Ectodermal cell (in vitro differentiated cells): ENCODE data around the gene RNF208.
A peak's percentile ranks its signal among the peaks of the same experiment; 100 is the strongest.
"Not testable (repeated sequence)": the region's sequence is repeated elsewhere in the genome, so short reads cannot be mapped to it uniquely, and the experiment has no call there.

Experiments used
- H3K27ac ChIP-seq: 2 replicates; pipeline ENCODE4 v1.7.0; 2013; ENCODE audit warnings: mild to moderate bottlenecking, low read depth, low read length; ENCODE audit not compliant: insufficient read depth, poor library complexity, severe bottlenecking
- H3K27me3 ChIP-seq: 2 replicates; pipeline ENCODE4 v1.7.0; 2013; ENCODE audit warnings: mild to moderate bottlenecking, low read length; ENCODE audit not compliant: insufficient read depth, control insufficient read depth, poor library complexity, severe bottlenecking
- H3K36me3 ChIP-seq: one replicate; pipeline ENCODE4 v1.7.0; 2013; ENCODE audit warnings: low read length; ENCODE audit not compliant: control insufficient read depth, insufficient read depth
- H3K4me1 ChIP-seq: one replicate; pipeline ENCODE4 v1.7.0; 2013; ENCODE audit warnings: low read length; ENCODE audit not compliant: control insufficient read depth, insufficient read depth
- H3K4me3 ChIP-seq: 2 replicates; pipeline ENCODE4 v1.7.0; 2013; ENCODE audit warnings: low read depth, low read length, control low read depth; ENCODE audit not compliant: insufficient read depth
- H3K9me3 ChIP-seq: 2 replicates; pipeline ENCODE4 v1.7.0; 2013; ENCODE audit warnings: mild to moderate bottlenecking, low read length, moderate library complexity; ENCODE audit not compliant: control insufficient read depth
- WGBS, 2 experiments: methylation state at CpG; one replicate each; pipeline ENCODE4 v1.1.7; 2013; ENCODE audit warnings: missing lambda C conversion rate in 2 of 2; 5-methylcytosine and 5-hydroxymethylcytosine counted together

Gene RNF208

GRCh38 chr9:137244486-137245449 lies 22.7 kb upstream of the RNF208 start:
- Histone ChIP-seq H3K27ac (no peak overlapping the region), H3K27me3 (no peaks in the 10 kb centered on the region), H3K4me1 (peaks cover 29% of the 10 kb centered on the region), H3K9me3 (no peaks in the 10 kb centered on the region), H3K36me3 (peaks cover 7% of the 10 kb centered on the region), H3K4me3 (no peak overlapping the region)
- WGBS, 2 experiments: 75 to 77% methylated on average over 36 of the region's 36 CpGs

DNA sequence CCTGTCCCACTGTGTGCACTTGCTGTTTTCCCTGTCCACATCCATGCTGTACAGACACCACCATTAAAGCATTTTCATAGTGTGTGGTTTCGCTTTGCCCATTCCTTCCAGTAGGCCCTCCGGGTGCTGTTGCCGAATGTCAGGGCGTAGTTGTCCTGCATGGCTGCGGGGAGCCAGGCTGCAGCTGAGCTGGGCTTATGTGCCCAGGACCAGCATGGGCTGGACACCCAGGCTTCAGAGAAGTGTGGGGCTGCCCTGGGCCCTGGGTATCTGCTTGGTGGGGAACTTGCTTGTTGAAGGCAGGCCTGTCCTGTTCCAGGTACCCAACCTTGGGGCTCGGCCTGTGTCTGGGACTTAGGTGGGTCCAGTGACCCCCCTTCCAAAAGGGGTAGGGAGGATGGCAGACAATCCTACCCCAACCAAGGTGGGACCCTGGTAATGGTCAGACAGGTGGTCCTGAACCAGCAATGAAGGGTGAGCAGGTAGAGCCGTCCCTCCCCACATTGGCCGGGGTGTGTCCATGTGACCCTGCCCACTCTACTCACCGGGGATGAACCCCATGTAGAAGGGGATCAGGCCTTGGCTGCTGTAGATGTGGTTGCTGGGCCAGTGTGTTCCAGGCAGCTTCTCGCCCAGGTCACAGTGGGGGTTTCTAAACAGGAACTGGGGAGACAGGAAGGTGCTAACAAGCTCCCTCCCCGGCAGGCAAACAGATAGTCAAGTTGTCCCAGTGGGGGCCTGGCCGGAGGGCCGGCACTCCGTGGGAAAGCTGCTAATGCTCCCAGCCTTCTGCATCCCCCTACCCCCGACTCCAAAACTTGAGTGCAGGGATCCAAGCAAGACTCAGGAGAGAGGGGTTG lies 21.8 kb upstream of the RNF208 start:
- WGBS, 2 experiments: 75 to 80% methylated on average over 15 of the region's 15 CpGs
- Histone ChIP-seq H3K27me3 (no peaks in the 10 kb centered on the region), H3K36me3 (peaks cover 7% of the 10 kb centered on the region), H3K4me1 (peaks cover 34% of the 10 kb centered on the region), H3K9me3 (no peaks in the 10 kb centered on the region), H3K27ac (no peak overlapping the region), H3K4me3 (no peak overlapping the region)

DNA sequence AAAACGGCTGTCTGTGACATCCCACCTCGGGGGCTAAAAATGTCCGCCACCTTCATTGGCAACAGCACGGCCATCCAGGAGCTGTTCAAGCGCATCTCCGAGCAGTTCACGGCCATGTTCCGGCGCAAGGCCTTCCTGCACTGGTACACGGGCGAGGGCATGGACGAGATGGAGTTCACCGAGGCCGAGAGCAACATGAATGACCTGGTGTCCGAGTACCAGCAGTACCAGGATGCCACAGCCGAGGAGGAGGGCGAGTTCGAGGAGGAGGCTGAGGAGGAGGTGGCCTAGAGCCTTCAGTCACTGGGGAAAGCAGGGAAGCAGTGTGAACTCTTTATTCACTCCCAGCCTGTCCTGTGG lies 21.2 kb upstream of the RNF208 start:
- H3K4me3 ChIP-seq, H3K36me3 ChIP-seq, H3K27me3 ChIP-seq, H3K27ac ChIP-seq, H3K9me3 ChIP-seq: not testable (repeated sequence)
- H3K4me1 ChIP-seq: peaks cover 36% of the 10 kb centered on the region
- 96 to 97% methylated on average over 18 of the region's 18 CpGs for WGBS, 2 experiments

DNA sequence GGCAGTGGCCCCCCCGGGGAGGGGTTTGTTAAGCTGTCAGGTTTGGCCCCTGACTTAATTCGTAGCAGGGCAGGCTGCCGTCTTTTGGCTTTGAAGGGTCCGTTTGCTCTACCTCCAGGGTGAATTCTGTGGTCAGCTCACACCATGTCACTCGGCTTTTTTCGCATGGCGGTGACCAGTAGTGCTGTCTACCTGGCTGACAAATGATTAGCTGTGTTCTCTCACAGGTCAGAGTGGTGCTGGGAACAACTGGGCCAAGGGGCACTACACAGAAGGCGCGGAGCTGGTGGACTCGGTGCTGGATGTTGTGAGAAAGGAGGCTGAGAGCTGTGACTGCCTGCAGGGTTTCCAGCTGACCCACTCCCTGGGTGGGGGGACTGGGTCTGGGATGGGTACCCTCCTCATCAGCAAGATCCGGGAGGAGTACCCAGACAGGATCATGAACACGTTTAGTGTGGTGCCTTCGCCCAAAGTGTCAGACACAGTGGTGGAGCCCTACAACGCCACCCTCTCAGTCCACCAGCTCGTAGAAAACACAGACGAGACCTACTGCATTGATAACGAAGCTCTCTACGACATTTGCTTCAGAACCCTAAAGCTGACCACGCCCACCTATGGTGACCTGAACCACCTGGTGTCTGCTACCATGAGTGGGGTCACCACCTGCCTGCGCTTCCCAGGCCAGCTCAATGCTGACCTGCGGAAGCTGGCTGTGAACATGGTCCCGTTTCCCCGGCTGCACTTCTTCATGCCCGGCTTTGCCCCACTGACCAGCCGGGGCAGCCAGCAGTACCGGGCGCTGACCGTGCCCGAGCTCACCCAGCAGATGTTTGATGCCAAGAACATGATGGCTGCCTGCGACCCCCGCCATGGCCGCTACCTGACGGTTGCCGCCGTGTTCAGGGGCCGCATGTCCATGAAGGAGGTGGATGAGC lies 20.5 kb upstream of the RNF208 start:
- H3K27me3 ChIP-seq: no peaks in the 10 kb centered on the region
- 87 to 88% methylated on average over 36 of the region's 36 CpGs for WGBS, 2 experiments
- peaks cover 7% of the 10 kb centered on the region for H3K36me3 ChIP-seq
- H3K4me1 ChIP-seq: peaks cover 41% of the 10 kb centered on the region
- H3K4me3 ChIP-seq: peak overlapping the region; percentile 80
- H3K9me3 ChIP-seq: no peaks in the 10 kb centered on the region
- no peak overlapping the region for H3K27ac ChIP-seq

GRCh38 chr9:137241490-137242268 lies 19.6 kb upstream of the RNF208 start:
- no peak overlapping the region for H3K27ac ChIP-seq
- 2 to 3% methylated on average over 83 of the region's 83 CpGs for WGBS, 2 experiments
- H3K4me3 ChIP-seq: peak overlapping the region; percentile 80
- no peaks in the 10 kb centered on the region for H3K27me3 ChIP-seq
- no peaks in the 10 kb centered on the region for H3K9me3 ChIP-seq
- H3K36me3 ChIP-seq: peaks cover 7% of the 10 kb centered on the region
- H3K4me1 ChIP-seq: peaks cover 45% of the 10 kb centered on the region

- Histone ChIP-seq H3K27ac (peak within 1 kb of the TSS; percentile 91), H3K9me3 (no peaks in the 10 kb centered on the region), H3K27me3 (no peaks in the 10 kb centered on the region), H3K4me1 (peaks cover 50% of the 10 kb centered on the region), H3K4me3 (peak within 1 kb of the TSS; percentile 81), H3K36me3 (peaks cover 7% of the 10 kb centered on the region)
- WGBS, 2 experiments: 0 to 1% methylated on average over 67 of the region's 67 CpGs
These were observed 18.9 kb upstream of the RNF208 start, which contains the start of gene TUBB4B for GRCh38 chr9:137240841-137241489. Gene TUBB4B, plus strand, starts transcription at chr9:137241287. Its CDS starts 74 bp downstream, at chr9:137241361.

DNA sequence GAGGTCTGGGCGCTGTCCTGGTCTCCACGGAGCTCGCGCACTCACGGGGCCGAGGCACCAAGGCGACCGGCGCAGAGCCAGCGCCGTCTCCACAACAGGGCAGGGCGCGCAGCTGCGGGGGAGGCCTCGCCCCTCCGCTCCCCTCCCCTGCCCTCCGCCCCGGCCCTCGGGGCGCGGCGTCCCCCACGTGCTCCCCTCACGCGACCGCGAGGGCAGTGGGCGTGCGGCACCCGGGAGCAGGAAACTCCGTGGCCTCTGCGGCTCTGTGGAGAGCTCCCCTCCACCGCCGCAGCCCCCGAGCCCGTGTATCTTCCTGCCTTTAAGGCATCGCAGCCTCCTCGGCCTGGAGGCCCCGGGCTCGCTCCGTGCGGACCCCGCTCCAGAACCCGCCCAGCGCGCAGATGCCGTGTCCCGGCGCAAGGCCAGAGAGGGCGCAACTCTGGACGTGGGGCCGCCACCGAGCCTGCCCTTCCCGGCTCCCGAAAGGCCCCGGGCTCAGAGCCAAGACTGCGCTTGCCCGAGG lies 18.3 kb upstream of the RNF208 start:
- Histone ChIP-seq H3K27me3 (no peaks in the 10 kb centered on the region), H3K9me3 (no peaks in the 10 kb centered on the region), H3K36me3 (peaks cover 7% of the 10 kb centered on the region), H3K4me1 (peaks cover 50% of the 10 kb centered on the region), H3K4me3 (peak overlapping the region; percentile 81), H3K27ac (peak overlapping the region; percentile 91)
- 0% methylated on average over 58 of the region's 58 CpGs for WGBS, 2 experiments

- not testable (repeated sequence) for H3K9me3 ChIP-seq, H3K27me3 ChIP-seq, H3K36me3 ChIP-seq
- Histone ChIP-seq H3K4me1 (peaks cover 50% of the 10 kb centered on the region), H3K4me3 (peak overlapping the region; percentile 81), H3K27ac (peak overlapping the region; percentile 91)
- 64 to 65% methylated on average over 27 of the region's 27 CpGs for WGBS, 2 experiments
These were observed 17.6 kb upstream of the RNF208 start for GRCh38 chr9:137239541-137240200.
